Loucy (cell line): Measurements from ENCODE around the gene SRGAP2C.
"Not testable (repeated sequence)": the region's sequence is repeated elsewhere in the genome, so short reads cannot be mapped to it uniquely, and the experiment has no call there.

Source experiments
- H2AFZ ChIP-seq: fragments of 200-600 bp; sonication (generic); 2 replicates; pipeline ENCODE4 v1.6.0; 2016; ENCODE audit warnings: antibody characterized with exemption, mild to moderate bottlenecking, low read length, moderate library complexity
- H3F3A ChIP-seq: fragments of 200-600 bp; 2 replicates; pipeline ENCODE4 v1.6.0; 2016; ENCODE audit warnings: antibody characterized with exemption, low read depth, mild to moderate bottlenecking
- H3K27me3 ChIP-seq: fragments of 200-600 bp; sonication (generic); 2 replicates; pipeline ENCODE4 v1.6.1; 2014; ENCODE audit warnings: low read length, mild to moderate bottlenecking; ENCODE audit not compliant: insufficient read depth, poor library complexity, severe bottlenecking
- H3K36me3 ChIP-seq: fragments of 200-600 bp; sonication (generic); 2 replicates; pipeline ENCODE4 v1.6.1; 2016; ENCODE audit warnings: low read length; ENCODE audit not compliant: insufficient read depth
- H3K4me1 ChIP-seq: fragments of 200-600 bp; sonication (generic); 2 replicates; pipeline ENCODE4 v1.5.1; 2014; ENCODE audit warnings: low read length, mild to moderate bottlenecking; ENCODE audit not compliant: insufficient read depth, poor library complexity, severe bottlenecking
- H3K4me2 ChIP-seq: fragments of 200-600 bp; sonication (generic); 2 replicates; pipeline ENCODE4 v1.6.0; 2014; ENCODE audit warnings: antibody characterized with exemption, low read length, low read depth, mild to moderate bottlenecking; ENCODE audit not compliant: poor library complexity, severe bottlenecking
- H3K4me3 ChIP-seq: fragments of 200-600 bp; sonication (generic); 2 replicates; pipeline ENCODE4 v1.5.1; 2014; ENCODE audit warnings: low read length, mild to moderate bottlenecking, mixed read lengths; ENCODE audit not compliant: poor library complexity, severe bottlenecking
- H3K79me2 ChIP-seq: fragments of 200-600 bp; sonication (generic); 2 replicates; pipeline ENCODE4 v1.6.1; 2014; ENCODE audit warnings: low read length; ENCODE audit not compliant: insufficient read depth
- H3K9ac ChIP-seq: fragments of 200-600 bp; sonication (generic); 2 replicates; pipeline ENCODE4 v1.6.0; 2014; ENCODE audit warnings: mild to moderate bottlenecking, low read depth, low read length, moderate library complexity; ENCODE audit not compliant: poor library complexity, severe bottlenecking
- H3K9me2 ChIP-seq: fragments of 200-600 bp; sonication (generic); replicated peaks from 2 replicates; pipeline ENCODE4 v1.6.1; 2016; ENCODE audit warnings: low read depth, low read length, mixed read lengths
- H3K9me3 ChIP-seq: fragments of 200-600 bp; sonication (generic); 2 replicates; pipeline ENCODE4 v1.6.1; 2014; ENCODE audit warnings: mild to moderate bottlenecking, antibody characterized with exemption, low read length, low read depth; ENCODE audit not compliant: insufficient read depth
- H4K20me1 ChIP-seq: fragments of 200-600 bp; sonication (generic); 2 replicates; pipeline ENCODE4 v1.6.0; 2014; ENCODE audit warnings: antibody characterized with exemption, low read length, mild to moderate bottlenecking; ENCODE audit not compliant: insufficient read depth, poor library complexity, severe bottlenecking
- CTCF ChIP-seq: fragments of 200-600 bp; sonication (generic); conservative IDR thresholded peaks from 2 replicates; pipeline ENCODE4 v1.5.1; 2014; ENCODE audit warnings: mild to moderate bottlenecking, antibody characterized with exemption, low read length

SRGAP2C gene

GRCh38 chr1:121155671-121156358, 29.0 kb upstream of the SRGAP2C start:
- not testable (repeated sequence) for H3K9me3 ChIP-seq, H3K27me3 ChIP-seq, H3F3A ChIP-seq, H3K36me3 ChIP-seq, H3K4me1 ChIP-seq, H3K4me2 ChIP-seq, H3K9ac ChIP-seq, H4K20me1 ChIP-seq, H2AFZ ChIP-seq, H3K4me3 ChIP-seq, H3K79me2 ChIP-seq, H3K9me2 ChIP-seq
- peak; percentile 27 for TF ChIP-seq CTCF

GRCh38 chr1:121156958-121157603, 27.7 kb upstream of the SRGAP2C start:
- H3F3A ChIP-seq, H3K9ac ChIP-seq, H3K9me3 ChIP-seq, H3K36me3 ChIP-seq, H3K27me3 ChIP-seq, H2AFZ ChIP-seq, H4K20me1 ChIP-seq, H3K4me2 ChIP-seq, H3K4me3 ChIP-seq, H3K4me1 ChIP-seq, H3K79me2 ChIP-seq, H3K9me2 ChIP-seq: not testable (repeated sequence)

GRCh38 chr1:121157609-121158008, 27.2 kb upstream of the SRGAP2C start:
- H3K79me2 ChIP-seq, H3K4me1 ChIP-seq, H3K27me3 ChIP-seq, H3K4me3 ChIP-seq, H2AFZ ChIP-seq, H3K4me2 ChIP-seq, H3K9ac ChIP-seq, H4K20me1 ChIP-seq, H3K36me3 ChIP-seq, H3K9me2 ChIP-seq, H3K9me3 ChIP-seq, H3F3A ChIP-seq: not testable (repeated sequence)

- H4K20me1 ChIP-seq, H3K4me1 ChIP-seq, H3F3A ChIP-seq, H3K4me3 ChIP-seq, H3K36me3 ChIP-seq, H3K9me2 ChIP-seq, H2AFZ ChIP-seq, H3K79me2 ChIP-seq, H3K9me3 ChIP-seq, H3K9ac ChIP-seq, H3K4me2 ChIP-seq, H3K27me3 ChIP-seq: not testable (repeated sequence)
Measured at GRCh38 chr1:121160118-121160517, 24.7 kb upstream of the SRGAP2C start.

- not testable (repeated sequence) for H3K9me3 ChIP-seq, H2AFZ ChIP-seq, H3K9me2 ChIP-seq, H3K4me2 ChIP-seq, H4K20me1 ChIP-seq, H3K4me3 ChIP-seq, H3K79me2 ChIP-seq, H3K9ac ChIP-seq, H3K36me3 ChIP-seq, H3K4me1 ChIP-seq, H3K27me3 ChIP-seq, H3F3A ChIP-seq
Measured at GRCh38 chr1:121161199-121161901, 23.4 kb upstream of the SRGAP2C start.

GRCh38 chr1:121163850-121164757, 20.7 kb upstream of the SRGAP2C start:
- not testable (repeated sequence) for H3F3A ChIP-seq, H4K20me1 ChIP-seq, H3K9me2 ChIP-seq, H3K36me3 ChIP-seq, H3K4me1 ChIP-seq, H2AFZ ChIP-seq, H3K9me3 ChIP-seq, H3K4me3 ChIP-seq, H3K79me2 ChIP-seq, H3K9ac ChIP-seq, H3K27me3 ChIP-seq, H3K4me2 ChIP-seq
